Fibroblast of lung (primary cell): ENCODE results near the gene AQP12B. TPM values are rescaled to one million over a fixed set of nuclear protein-coding genes. Genes with fewer than 3 reads are reported as not detected.

Experiments used
- DNase-seq, 2 donors: peaks; one replicate each; pipeline versions ENCODE4 v3.0.0 to v3.0.0-alpha.2; 2010; ENCODE audit warnings: low read depth in 2 of 2
- H2AFZ ChIP-seq: 2 replicates; pipeline ENCODE4 v1.5.1; 2012; ENCODE audit warnings: low read length, control low read depth, inconsistent platforms
- H3K27ac ChIP-seq: 2 replicates; pipeline ENCODE4 v1.5.1; 2011; ENCODE audit warnings: low read length, control low read depth; ENCODE audit not compliant: insufficient read depth
- H3K27me3 ChIP-seq: 2 replicates; pipeline ENCODE4 v1.5.1; 2011; ENCODE audit warnings: mild to moderate bottlenecking, low read length; ENCODE audit not compliant: control insufficient read depth, insufficient read depth
- H3K36me3 ChIP-seq: 2 replicates; pipeline ENCODE4 v1.5.1; 2011; ENCODE audit warnings: low read length; ENCODE audit not compliant: control insufficient read depth, insufficient read depth
- H3K4me1 ChIP-seq: 2 replicates; pipeline ENCODE4 v1.5.1; 2011; ENCODE audit warnings: low read length; ENCODE audit not compliant: control insufficient read depth, insufficient read depth; ENCODE audit errors: extremely low read depth
- H3K4me2 ChIP-seq: 2 replicates; pipeline ENCODE4 v1.5.1; 2011; ENCODE audit warnings: low read length, control low read depth; ENCODE audit not compliant: insufficient read depth; ENCODE audit errors: extremely low read depth
- H3K4me3 ChIP-seq, 4 experiments: fragments of 200-600 bp in 1 of 4; sonication (generic) in 1 of 4; replicated peaks in 1 of 4; 2 replicates each; pipeline ENCODE4 v1.5.1; 2011 to 2016; ENCODE audit warnings: low read length in 4 of 4, low read depth in 3 of 4, mild to moderate bottlenecking in 3 of 4, control low read depth in 2 of 4, inconsistent platforms in 1 of 4, mixed read lengths in 1 of 4; ENCODE audit not compliant: insufficient read depth in 1 of 4; ENCODE audit errors: control extremely low read depth in 1 of 4
- H3K79me2 ChIP-seq: 2 replicates; pipeline ENCODE4 v1.5.1; 2012; ENCODE audit warnings: mild to moderate bottlenecking, low read length, inconsistent platforms; ENCODE audit not compliant: control insufficient read depth, insufficient read depth
- H3K9ac ChIP-seq: 2 replicates; pipeline ENCODE4 v1.5.1; 2011; ENCODE audit warnings: mild to moderate bottlenecking, low read length, control low read depth; ENCODE audit not compliant: insufficient read depth
- H3K9me3 ChIP-seq: 2 replicates; pipeline ENCODE4 v1.5.1; 2012; ENCODE audit warnings: low read depth, low read length; ENCODE audit not compliant: control insufficient read depth, insufficient read depth
- H4K20me1 ChIP-seq: 2 replicates; pipeline ENCODE4 v1.5.1; 2011; ENCODE audit warnings: low read length; ENCODE audit not compliant: control insufficient read depth, insufficient read depth; ENCODE audit errors: extremely low read depth
- CTCF ChIP-seq, 2 donors: IDR thresholded peaks in 1 of 2; conservative IDR thresholded peaks in 1 of 2; 1 replicate in 1 of 2; 2 replicates in 1 of 2; pipeline ENCODE4 v1.5.1; 2011 to 2012; ENCODE audit warnings: low read length in 2 of 2, control low read depth in 1 of 2, inconsistent platforms in 1 of 2, low read depth in 1 of 2, mild to moderate bottlenecking in 1 of 2
- EZH2 ChIP-seq: IDR thresholded peaks from 2 replicates; pipeline ENCODE4 v1.5.1; 2012; ENCODE audit warnings: low read length, control low read depth, mild to moderate bottlenecking; ENCODE audit errors: missing control alignments
- polyA plus RNA-seq, 2 donors: library from polyadenylated mRNA; depleted of rRNA in 1 of 2; stranded (reverse) in 1 of 2; unstranded in 1 of 2; fragments of >200 nt; gene quantifications; 2 replicates each; pipeline ENCODE4 v1.2.1, GENCODE V29; 2011 to 2012; ENCODE audit warnings: missing spikeins in 1 of 2
- total RNA-seq: library from RNA; depleted of rRNA; stranded (reverse); fragments of >200 nt; gene quantifications from 2 replicates; pipeline ENCODE4 v1.2.1, GENCODE V29; 2014

The AQP12B gene
- total and polyA plus RNA-seq, 2 donors (not counting 1 experiment from before 2014, with no cell fraction given) = not detected

- DNase-seq = no peak
- H3K9me3 ChIP-seq = no peaks in the 10 kb centered on the region
- H3K36me3 ChIP-seq = no peaks in the 10 kb centered on the region
- no peak for TF ChIP-seq EZH2
- TF ChIP-seq CTCF (conservative IDR thresholded peaks at IDR 0.05 in 1 of 2, IDR thresholded peaks at IDR 0.05 in 1 of 2; ENCODE audit: low read depth in 1 of 2, low read length in 2 of 2) = no peak
- H3K4me2 ChIP-seq = no peak overlapping the region
- H3K4me1 ChIP-seq = no peaks in the 10 kb centered on the region
- no peak overlapping the region for H3K9ac ChIP-seq
- H3K27me3 ChIP-seq = no peaks in the 10 kb centered on the region
- H3K79me2 ChIP-seq = no peaks in the 10 kb centered on the region
- H3K4me3 ChIP-seq = no peak overlapping the region
- no peak overlapping the region for H2AFZ ChIP-seq
- H4K20me1 ChIP-seq = no peaks in the 10 kb centered on the region
- no peak overlapping the region for H3K27ac ChIP-seq
Observed at GRCh38 chr2:240727913-240728312, 45.2 kb upstream of the AQP12B start.

GRCh38 chr2:240727439-240727838 is 44.8 kb upstream of the AQP12B start:
- no peak for DNase-seq
- Histone ChIP-seq H3K9me3 (no peaks in the 10 kb centered on the region), H3K4me2 (no peak overlapping the region), H3K27ac (no peak overlapping the region), H3K4me3 (no peak overlapping the region), H2AFZ (no peak overlapping the region), H3K27me3 (no peaks in the 10 kb centered on the region), H3K79me2 (no peaks in the 10 kb centered on the region), H4K20me1 (no peaks in the 10 kb centered on the region), H3K36me3 (no peaks in the 10 kb centered on the region), H3K9ac (no peak overlapping the region), H3K4me1 (no peaks in the 10 kb centered on the region)
- no peak for TF ChIP-seq CTCF (conservative IDR thresholded peaks at IDR 0.05 in 1 of 2, IDR thresholded peaks at IDR 0.05 in 1 of 2; ENCODE audit: low read depth in 1 of 2, low read length in 2 of 2)
- TF ChIP-seq EZH2 = no peak

- no peak overlapping the region for H3K27ac ChIP-seq
- H3K4me1 ChIP-seq = no peaks in the 10 kb centered on the region
- H3K27me3 ChIP-seq = no peaks in the 10 kb centered on the region
- no peak for DNase-seq
- H3K9ac ChIP-seq = no peak overlapping the region
- no peaks in the 10 kb centered on the region for H3K79me2 ChIP-seq
- no peaks in the 10 kb centered on the region for H4K20me1 ChIP-seq
- no peak overlapping the region for H3K4me2 ChIP-seq
- no peaks in the 10 kb centered on the region for H3K9me3 ChIP-seq
- no peaks in the 10 kb centered on the region for H3K36me3 ChIP-seq
- H2AFZ ChIP-seq = no peak overlapping the region
- TF ChIP-seq CTCF (conservative IDR thresholded peaks at IDR 0.05 in 1 of 2, IDR thresholded peaks at IDR 0.05 in 1 of 2; ENCODE audit: low read depth in 1 of 2, low read length in 2 of 2) (no peak), EZH2 (no peak)
- H3K4me3 ChIP-seq = no peak overlapping the region
Observed at GRCh38 chr2:240726876-240727275, 44.2 kb upstream of the AQP12B start.
